ENCODE results near the gene CHCHD5.
"Not testable (repeated sequence)": the region's sequence is repeated elsewhere in the genome, so short reads cannot be mapped to it uniquely, and the experiment has no call there.

Gene CHCHD5

DNA sequence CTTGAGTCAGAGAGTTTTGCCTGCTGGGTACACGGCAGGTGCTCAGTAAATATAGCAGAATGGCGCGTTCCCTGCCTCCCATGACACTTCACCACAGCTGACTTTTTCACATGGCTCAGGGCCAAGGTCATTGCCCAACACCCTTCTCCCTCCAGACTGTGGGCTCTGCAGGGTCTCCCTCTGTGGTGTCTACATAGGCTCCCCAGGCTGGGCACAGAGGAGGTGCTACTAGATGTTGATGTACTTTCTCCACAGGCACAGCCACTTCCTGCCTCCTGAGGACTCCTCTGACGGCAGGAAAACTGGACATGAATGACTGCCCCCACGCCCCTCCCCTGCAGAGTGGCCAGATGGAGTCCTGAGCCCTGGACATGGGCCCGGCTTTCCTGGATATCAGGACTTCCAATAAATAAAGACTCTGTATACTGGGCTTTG, 4.2 kb downstream of the CHCHD5 start:
- DNase-seq, result no peak

GRCh38 chr2:112591413-112591812, 7.0 kb downstream of the CHCHD5 start:
- no peak for DNase-seq

DNA sequence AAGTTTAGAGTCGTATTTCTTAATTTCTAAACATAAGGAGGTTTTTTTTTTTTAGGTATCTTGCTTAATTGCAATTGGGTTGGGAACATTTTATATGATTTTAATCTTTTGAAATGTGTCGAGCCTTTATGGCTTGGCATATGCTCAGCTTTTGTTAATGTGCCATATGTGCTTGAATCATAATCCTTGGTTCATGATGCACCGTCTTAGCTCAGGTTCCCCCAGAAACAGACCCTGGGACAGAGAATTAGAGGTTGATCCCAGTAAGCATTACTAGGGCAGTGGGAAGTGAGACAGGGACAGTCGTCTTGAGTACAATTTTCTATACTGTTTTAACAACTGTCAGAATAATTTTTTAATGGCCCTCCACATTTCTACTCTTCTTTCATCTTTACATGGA, 9.3 kb downstream of the CHCHD5 start:
- no peak for DNase-seq

DNA sequence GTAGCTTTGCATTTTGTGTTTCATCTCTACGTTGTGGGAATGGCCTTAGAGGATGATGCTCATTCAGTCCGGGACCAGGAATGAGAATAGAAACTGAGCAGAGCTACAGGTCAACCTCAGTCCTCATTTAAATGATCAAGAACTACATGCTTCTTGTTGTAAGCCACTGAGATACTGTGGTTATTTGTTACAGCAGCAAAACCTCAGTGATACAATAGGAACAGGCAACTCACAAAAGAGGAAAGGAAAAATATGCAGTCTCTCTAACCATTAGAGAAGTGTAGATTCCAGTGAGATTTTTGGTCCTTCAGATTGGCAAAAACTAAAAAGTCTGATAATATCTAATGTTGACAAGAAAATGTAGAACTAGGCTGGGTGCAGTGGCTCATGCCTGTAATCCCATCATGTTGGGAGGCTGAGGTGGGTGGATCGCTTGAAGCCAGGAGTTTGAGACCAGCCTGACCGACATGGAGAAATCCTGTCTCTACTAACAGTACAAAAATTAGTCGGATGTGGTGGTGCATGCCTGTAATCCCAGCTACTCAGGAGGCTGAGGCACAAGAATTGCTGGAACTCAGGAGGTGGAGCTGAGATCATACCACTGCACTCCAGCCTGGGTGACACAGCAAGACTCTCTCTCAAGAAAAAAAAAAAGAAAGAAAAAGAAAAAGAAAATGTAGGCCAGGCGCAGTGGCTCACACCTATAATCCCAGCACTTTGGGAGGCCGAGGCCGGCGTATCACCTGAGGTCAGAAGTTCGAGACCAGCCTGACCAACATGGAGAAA, 13.3 kb downstream of the CHCHD5 start:
- DNase-seq, result no peak

- DNase-seq, result no peak
Measured at GRCh38 chr2:112600634-112601033, 16.2 kb downstream of the CHCHD5 start.

GRCh38 chr2:112601754-112602153, 17.3 kb downstream of the CHCHD5 start:
- DNase-seq, result no peak

DNA sequence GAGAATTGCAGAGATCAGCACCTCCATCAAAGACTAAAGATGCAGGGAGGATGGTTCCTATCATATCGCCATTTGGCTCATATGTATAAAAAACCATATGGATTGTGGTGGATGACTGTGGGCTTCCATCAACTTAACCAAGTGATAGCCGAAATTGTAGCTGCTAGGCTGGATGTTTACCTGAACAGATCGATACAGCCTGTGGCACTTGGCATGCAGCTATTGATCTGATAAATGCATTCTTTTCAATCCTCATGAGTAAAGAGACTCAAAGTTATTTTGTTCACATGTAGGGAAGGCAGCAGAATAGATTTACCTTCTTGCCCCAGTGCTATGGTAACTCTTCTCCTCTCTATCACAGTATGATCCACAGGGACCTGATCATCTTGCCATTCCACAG, 18.5 kb downstream of the CHCHD5 start:
- no peak for DNase-seq

- no peak for DNase-seq
Measured at GRCh38 chr2:112603731-112604130, 19.3 kb downstream of the CHCHD5 start.

GRCh38 chr2:112604952-112605351, 20.5 kb downstream of the CHCHD5 start:
- no peak for DNase-seq

DNA sequence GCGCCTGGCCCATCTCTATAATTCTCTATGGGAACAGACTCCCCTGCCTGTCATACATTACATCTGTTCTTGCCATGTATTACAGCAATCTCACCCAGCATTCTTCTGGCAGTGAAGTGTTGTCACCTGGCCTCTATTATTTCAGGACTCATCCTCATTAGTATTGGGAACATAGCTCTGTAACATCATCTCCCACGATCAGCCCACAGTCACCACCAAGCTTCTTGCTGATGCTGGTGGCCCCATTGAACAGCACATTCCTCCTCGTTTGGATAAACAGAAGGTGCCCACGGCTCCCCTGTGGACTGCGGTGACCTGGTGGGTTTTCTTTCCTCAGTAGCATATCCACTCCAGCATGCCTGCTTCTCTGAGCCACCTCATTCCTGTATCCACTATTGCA, 21.5 kb downstream of the CHCHD5 start:
- DNase-seq, result no peak

GRCh38 chr2:112606547-112606946, 22.1 kb downstream of the CHCHD5 start:
- DNase-seq, result no peak

DNA sequence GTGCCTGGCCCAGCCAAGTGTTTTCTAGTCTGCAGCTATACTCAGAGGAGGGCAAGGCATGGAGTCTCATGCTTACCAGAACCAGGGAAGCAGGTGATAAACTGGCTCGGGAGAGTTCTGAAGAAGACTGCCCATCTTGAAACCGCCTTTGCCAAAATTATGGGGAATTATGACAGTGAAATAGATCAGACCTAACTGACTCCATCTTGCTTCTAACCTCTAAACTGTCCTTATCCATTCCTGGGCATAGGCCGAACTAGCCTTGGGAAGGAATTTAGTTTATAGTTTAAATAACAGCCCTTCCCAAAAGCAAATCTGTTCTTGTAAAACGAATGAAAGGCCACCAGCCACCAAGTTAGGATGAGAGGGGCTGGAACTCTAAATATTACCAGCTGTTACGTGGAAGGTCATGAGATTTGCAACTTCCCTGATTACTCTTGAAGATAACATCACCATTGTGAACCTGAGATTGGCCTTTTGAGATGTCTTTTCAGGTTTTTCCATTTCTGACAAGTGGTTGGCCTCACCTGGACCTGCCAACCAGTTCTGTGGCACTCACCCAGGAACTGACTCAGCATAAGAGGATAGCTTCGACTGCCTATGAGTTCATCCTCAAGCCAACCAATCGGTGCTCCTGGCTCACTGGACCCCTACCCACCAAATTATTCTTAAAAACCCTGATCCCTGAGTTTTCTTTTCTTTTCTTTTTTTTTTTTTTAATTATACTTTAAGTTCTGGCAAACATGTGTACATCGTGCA, 23.4 kb downstream of the CHCHD5 start:
- no peak for DNase-seq

GRCh38 chr2:112609320-112609719, 24.9 kb downstream of the CHCHD5 start:
- DNase-seq, result not testable (repeated sequence)

GRCh38 chr2:112612283-112612682, 27.9 kb downstream of the CHCHD5 start:
- DNase-seq, result not testable (repeated sequence)

DNA sequence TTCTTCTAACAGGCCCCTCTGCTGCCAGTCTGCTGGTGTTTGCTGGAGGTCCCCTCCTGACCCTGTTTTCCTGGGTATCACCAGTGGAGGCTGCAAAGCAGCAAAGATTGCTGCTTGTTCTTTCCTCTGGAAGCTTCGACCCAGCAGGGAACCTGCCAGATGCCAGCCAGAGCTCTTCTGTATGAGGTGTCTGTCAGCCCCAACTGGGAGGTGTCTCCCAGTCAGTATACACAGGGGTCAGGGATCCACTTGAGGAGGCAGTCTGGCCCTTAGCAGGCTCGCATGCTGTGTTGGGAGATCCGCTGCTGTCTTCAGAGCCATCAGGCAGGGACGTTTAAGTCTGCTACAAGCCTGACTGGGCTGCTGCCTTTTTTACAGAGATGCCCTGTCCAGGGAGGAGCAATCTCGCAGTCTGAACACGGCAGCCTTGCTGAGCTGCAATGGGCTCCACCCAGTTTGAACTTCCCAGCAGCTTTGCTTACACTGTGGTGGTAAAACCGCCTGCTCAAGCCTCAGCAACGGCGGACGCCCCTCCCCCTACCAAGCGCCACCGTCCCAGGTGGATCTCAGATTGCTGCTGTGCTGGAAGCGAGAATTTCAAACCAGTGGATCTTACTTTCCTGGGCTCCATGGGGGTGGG, 29.9 kb downstream of the CHCHD5 start:
- DNase-seq, result no peak

DNA sequence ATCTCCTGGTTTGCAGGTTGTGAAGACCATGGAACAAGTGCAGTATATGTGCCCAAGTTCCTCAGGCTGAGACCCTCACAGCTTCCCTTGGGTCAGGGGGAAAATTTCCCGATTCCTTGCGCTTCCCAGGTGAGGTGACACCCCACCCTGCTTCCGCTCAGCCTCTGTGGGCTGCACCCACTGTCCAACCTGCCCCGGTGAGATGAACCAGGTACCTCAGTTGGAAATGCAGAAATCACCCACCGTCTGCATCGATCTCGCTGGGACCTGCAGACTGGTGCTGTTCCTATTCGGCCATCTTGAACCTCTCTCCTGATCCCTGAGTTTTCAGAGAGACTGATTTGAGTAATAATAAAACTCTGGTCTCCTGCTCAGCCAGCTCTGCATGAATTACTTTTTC, 30.6 kb downstream of the CHCHD5 start:
- DNase-seq, result no peak

DNA sequence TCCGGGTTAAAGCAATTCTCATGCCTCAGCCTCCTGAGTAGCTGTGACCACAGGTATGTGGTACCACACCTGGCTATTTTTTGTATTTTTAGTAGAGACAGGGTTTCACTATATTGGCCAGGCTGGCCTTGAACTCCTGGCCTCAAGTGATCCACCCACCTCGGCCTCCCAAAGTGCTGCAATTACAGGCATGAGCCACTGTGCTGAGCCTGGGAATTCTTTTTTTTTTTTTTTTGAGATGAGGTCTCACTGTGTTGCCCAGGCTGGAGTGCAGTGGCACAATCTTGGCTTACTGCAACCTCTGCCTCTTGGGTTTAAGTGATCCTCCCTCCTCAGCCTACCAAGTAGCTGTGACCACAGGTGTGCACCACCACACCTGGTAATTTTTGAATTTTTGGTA, 31.4 kb downstream of the CHCHD5 start:
- not testable (repeated sequence) for DNase-seq

DNA sequence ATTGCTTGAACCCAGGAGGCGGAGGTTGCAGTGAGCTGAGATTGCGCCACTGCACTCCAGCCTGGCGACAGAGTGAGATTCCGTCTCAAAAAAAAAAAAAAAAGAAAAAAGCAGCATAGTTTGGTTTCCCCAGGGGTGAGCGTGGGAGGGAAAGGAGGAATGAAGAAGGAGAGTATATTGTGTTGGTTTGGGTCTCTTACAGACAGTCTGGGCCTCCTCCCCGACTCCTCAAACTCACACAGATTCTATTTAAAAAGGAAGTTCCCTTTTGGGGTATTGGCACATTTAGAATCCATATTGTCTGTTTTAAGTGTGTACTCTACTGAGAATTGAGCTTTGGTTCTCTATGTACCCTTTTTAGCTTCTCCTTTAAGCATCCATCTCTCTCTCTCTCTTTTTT, 34.0 kb downstream of the CHCHD5 start:
- no peak for DNase-seq

GRCh38 chr2:112621790-112622527, 37.5 kb downstream of the CHCHD5 start:
- DNase-seq, result no peak

DNA sequence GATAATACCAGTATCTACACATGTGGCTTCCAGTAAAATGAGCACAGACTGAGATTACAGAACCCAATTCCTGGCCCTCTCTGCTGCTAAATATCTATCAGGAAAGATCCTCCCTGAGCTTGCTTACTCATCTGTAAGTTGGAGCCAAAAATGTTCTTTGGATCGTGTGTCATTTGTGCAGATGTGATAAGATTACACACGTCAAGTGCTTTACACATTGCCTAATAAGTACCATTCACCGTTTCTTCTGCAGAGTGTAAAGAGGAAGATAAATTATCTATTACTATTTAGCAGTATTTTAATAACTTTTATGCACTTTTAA, 38.1 kb downstream of the CHCHD5 start:
- no peak for DNase-seq

GRCh38 chr2:112623913-112624777, 39.7 kb downstream of the CHCHD5 start:
- peak; percentile 72 for DNase-seq

GRCh38 chr2:112625474-112626114, 41.2 kb downstream of the CHCHD5 start:
- no peak for DNase-seq

All from CD4-positive, alpha-beta T cell treated with Interleukin-17A for 1 hour (primary cell).